ENCODE results near the gene FATE1.
"Not testable (repeated sequence)": the region's sequence is repeated elsewhere in the genome, so short reads cannot be mapped to it uniquely, and the experiment has no call there.

The FATE1 gene, protein sequence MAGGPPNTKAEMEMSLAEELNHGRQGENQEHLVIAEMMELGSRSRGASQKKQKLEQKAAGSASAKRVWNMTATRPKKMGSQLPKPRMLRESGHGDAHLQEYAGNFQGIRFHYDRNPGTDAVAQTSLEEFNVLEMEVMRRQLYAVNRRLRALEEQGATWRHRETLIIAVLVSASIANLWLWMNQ

DNA sequence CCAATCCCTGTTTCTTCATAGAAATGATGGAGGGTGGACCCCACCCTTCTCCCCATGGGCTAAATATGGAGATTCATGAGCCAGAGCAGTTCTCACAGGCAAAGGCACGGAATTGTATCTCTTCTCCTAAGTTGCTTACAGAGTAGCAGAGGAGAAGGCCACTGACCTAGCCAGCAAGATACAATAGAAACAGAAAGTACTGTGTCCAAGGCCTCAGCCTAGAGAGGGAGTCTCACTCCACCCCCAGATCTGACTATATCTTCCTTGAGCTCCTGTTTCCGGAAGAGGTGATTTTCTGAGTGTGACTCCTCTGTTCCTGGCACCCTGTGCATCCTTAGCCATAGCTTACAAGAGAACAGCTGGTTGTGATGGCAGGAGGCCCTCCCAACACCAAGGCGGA lies at the start of gene FATE1:
FATE1 (plus strand) TSS at position 284 of the 400 bp plus-strand sequence; CDS start at position 369, 85 bp downstream.
- DNase-seq, result no peak

DNA sequence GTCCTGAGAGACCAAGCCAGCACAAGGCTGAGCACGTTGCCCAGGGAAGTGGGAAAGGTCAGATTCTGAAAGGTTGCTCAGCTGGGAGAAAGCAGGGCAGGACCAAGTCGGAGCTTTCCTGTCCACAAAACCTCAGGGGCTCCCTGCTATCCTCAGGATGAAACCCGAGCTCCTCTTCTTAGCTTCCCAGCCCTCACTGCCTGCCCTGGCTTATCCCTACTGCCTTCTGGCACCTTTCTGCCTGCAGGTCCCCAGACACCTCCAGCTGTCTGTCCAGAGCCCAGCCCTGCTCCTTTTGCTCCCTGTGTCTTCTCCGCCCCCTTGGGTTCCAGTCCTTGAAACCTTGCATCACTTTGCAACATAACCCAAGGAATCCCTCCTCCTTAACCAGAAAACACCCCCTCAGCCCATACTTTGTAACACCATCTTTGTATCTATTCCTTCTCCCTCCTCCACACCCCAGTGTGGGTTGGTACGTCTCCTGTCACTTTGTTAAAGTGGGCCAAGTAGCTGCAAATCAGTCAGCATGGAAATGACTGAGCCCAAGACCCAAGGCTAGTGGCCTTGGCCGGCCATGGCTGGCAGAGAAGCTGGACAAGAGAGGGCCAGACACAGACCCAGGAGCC lies 40.6 kb upstream of the FATE1 start:
- no peak for DNase-seq

DNA sequence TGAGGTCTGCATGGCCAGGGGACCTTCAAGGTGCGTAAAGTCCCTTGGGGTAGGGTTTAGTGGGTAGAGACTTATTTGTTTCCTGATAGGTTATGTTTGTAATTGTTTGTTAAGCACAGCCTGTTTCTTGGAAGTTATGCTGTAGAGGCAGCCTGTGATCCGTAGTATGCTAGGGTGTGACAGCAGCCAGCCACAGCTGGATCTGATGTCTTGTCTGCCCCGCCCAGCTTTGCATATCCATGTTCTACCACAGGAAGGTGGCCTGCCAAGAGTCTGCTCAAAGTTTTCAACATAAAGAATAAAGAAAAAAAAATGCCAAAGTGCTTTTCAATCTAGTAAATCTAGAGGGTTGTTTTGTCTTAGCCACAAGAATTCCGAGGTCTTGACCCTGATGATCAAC lies 39.6 kb upstream of the FATE1 start:
- DNase-seq, result no peak

DNA sequence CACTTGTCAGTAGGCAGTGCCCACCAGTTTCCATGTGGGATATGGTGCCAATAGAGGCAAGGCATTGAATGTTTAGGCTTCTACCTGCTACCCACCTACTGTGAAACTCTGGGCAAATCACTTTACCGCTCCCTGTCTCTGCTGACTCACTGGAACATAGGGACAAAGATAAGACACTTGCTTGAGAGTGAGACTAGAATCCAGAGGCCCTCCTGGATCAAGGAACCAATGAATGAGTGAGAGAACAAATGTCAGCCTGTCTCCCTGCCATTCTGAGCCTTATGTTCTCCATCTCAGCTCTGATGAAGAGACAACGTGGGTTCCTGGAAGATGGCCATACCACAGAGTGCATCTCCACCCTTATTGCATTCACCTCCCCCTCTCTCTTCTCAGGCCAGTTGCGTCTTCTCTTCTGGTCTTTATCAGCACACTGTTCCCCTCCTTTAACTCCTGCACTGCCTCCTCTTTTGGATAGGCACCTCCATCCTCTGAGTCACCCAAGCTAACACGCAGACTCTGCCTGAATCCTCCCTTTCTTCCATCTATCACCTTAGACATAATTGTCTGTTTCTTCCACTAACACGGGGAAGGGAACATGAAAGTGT lies 35.9 kb upstream of the FATE1 start:
- DNase-seq, result no peak

DNA sequence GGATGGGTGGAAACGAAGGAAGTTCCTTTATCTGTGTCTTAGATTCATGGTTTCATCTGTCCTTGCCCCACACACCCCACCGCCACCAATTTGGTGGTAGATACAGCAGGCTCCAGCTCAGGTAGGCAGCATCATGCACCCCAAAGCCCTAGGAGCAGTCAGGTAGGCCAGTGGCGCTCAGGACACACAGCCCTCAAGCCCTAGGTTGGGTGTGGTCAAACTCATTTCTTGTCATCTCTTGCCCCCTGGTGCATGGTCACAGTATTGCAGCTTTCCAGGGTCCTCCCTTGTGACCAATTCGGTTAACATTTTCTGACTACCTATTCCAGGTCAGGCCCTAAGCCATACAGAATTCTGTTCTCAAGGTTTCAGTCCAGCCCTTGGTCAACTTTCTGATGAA lies 35.0 kb upstream of the FATE1 start:
- DNase-seq, result peak; percentile 34

DNA sequence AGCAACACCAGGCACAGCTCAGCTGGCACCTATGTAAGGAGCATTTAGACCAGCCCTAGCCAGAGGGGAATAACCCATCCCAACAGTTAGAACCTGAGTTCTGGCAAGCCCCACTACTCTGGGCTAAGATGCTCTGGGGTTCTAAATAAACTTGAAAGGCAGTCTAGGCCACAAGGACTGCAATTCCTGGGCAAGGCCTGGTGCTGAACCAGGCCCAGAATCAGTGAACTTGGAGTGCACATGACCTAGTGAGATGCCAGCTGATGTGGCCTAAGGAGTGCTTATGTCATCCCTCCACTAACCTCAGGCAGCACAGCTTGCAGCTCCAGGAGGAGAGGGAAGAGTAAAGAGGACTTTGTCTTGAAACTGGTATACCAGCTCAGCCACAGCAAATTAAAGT lies 28.2 kb upstream of the FATE1 start:
- no peak for DNase-seq

DNA sequence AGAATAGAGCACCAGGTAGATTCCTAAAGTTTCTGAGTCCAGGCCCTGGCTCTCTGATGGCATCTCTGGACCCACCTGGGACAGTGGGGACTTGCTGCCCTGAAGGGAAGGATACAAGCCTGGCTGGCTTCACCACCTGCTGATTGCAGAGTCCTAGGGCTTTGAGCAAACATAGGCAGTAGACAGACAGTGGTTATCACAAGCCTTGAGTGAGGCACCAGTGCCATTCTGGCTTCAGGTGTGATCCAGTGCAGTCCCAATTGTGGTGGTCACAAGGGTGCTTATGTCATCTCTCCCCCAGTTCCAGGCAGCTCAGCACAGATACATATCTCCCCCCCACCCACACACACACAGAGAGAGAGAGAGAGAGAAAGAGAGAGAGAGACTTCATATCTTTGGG lies 27.1 kb upstream of the FATE1 start:
- no peak for DNase-seq

DNA sequence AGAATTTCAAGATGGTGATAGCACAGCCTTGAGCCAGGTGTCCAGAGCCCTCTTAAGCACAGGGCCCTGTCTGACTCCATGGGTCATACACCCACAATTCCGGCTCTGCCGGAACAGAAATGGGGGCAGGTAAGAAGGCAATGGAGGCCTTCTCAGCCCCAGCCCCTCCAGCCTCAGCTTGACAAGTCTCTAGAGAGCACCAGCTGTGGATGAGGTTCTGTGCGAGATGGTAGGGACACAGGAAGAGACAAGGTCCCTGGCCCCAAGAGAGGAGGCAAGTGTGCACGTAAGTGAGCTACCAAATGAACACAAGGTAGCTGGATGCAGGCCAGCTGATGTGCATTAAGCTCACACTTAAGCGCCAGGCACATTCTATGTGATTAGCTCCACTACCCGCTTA lies 23.0 kb upstream of the FATE1 start:
- DNase-seq, result no peak

DNA sequence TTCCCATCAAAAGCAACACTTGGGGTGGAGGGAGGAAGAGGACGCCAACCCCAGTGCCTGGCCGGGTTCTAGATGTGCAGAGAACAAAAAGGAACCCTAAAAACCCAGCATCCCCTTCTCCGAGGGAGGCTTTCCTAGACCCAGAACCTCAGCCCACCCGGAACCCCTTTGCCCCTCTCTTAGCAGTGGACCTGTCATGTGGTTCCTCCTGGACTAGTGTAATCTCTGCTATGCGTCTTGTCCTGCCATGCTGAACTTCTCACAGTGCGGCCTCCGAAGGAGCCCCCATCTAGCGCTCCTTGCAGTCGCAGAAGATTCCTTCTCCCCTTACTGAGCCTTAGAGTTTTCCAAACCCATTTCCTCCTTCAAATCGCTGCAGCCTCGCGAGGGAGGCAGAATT lies 21.7 kb upstream of the FATE1 start:
- DNase-seq, result no peak

DNA sequence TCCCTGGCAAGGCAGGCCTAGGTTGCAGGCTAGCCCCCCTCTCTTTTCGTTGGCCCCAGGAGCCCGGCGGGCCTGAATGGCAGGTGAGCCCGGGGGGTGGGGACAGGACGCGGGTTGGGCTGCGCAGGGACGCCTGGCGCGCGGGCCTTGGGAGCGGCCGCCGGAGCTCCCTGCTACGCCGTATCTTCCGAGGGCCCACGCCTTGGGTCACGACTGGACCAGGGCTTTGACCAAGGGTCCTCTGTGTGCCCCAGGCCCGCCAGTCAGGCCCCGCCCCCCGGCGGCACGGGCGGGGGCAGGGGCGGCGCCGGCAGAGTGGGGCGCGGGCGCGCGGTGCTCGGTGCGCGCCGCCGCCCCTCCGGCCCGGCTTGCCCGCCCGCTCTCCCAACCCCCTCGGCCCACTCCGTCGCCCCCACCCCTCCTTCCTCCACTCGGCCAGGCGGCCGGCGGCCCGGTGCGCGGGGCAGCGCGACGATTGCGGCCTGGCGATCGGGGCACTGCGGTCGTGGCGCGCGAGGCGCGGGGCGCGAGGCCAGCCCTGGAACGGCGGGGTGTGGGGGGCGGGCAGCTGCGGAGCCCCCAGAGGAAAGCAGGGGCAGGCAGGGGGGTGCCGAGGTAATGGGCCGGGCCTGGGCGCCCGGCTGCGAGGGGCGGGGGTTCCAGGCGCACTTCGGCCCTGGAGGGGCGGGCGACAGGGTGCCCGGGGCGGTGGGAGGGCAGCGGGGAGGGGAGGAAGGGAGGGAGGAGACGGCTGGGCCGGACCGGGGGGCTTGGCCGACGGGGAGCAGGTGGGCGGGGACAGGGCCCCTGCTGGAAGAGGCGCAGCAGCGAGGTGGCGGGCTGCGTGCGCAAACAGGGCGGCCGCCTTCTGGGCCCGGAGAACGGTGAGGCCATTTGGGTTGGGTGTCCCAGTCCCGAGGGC lies 20.9 kb upstream of the FATE1 start, which contains the start of gene PRRG3:
PRRG3 (plus strand) TSS at position 798 of the 922 bp plus-strand sequence. CDS start 3,357 bp downstream, outside the sequence.
- no peak for DNase-seq

DNA sequence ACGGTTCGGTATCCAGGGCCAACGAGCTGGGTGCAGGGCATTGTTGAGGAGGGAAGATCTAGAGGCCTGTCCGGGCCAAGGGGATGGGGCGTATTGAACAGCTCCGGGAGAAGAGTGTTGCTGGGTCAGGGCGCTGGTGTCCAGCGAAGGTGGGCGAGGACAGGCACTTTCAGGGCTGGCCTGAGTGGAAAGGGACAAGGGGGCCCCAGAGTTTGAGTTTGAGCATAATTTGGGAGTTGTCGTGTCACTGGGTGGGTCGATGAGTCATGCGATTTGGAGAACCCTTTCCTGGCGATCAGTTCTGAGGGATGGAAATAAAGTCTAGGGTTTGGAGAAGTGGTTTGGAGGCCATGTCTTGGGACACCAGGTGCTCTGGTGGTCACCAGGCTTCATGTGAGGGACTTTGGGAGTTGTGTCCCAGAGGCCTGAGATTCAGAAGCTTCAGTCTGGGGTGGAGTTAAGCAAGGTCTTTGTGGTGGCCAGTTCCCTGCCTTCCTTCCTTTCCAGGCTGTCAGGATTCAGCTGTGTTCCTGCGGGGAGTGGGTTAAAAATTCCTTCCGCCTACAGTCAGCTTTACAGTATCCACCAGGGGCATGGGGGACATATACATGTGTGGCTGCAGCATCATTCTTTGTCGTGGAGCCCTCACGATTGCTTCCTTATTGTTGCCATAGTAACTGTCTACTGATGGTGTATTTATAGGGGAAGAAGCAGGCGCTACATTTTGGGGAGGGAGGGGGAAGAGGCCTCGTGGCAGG lies 20.1 kb upstream of the FATE1 start:
- DNase-seq, result no peak

DNA sequence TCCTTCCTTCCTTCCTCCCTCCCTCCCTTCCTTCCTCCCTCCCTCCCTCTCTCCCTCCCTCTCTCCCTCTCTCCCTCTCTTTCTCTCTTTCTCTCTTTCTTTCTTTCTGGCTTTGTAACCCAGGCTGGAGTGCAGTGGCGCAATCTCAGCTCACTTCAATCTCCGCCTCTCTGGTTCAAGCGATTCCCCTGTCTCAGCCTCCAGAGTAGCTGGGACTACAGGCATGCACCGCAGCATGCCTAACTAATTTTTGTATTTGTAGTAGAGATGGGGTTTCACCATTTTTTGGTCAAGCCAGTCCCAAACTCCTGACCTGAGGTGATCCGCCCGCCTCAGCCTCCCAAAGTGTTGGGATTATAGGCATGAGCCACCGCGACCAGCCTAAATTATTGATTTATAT lies 18.8 kb upstream of the FATE1 start:
- not testable (repeated sequence) for DNase-seq

DNA sequence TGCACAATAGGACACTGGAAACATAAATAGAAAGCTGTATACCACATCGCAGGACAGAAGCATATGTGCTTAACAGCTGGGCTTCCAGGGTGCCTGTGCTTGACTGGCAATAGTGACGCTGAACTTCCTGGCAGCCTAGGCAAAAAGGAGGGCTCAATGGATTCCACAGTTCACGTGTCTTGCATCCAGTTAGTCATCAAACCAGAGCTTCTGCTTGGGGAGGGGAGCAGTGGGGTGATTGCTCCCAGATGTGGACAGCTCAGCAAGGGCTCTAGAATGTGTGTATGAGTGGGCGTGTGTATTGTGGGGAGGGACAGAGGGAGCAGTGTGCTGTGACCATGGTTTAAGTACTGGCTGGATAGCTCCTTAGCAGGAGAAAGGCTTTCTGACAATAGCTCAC lies 18.3 kb upstream of the FATE1 start:
- no peak for DNase-seq

DNA sequence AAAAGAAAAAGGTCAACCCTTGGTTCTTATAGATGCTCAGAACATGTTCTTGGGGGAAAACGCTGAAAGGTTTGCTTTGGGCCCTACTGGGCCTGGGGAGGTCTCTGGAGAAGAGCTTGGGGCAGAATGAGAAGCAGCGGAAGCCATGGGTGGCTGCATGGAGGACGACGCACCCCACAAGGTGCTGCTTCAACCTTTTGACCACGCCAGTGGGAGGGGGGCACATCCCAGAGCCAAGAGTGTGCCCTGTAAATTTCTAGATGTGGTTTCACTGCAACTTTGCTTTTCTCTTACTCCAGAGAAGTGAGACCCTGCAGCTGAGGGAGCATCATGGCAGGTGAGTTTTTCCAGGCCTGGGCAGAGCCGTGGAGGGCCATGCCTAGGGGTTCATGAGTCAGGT lies 17.4 kb upstream of the FATE1 start:
- DNase-seq, result no peak

DNA sequence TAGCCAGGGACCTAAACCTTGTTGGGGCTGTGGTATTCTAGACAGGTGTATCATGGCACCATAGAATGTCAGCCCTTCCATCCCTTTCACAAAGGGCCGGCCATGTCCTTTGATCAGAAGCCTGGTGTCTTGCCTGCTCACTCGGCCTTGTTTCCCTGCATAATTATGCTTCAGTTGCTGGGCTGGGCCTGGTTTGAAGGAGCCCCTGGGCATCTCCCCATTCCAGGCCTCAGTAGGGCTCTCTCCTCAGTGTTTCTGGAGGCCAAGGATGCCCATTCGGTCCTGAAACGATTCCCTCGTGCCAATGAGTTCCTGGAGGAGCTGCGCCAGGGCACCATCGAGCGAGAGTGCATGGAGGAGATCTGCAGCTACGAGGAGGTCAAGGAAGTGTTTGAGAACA lies 16.1 kb upstream of the FATE1 start:
- DNase-seq, result no peak

DNA sequence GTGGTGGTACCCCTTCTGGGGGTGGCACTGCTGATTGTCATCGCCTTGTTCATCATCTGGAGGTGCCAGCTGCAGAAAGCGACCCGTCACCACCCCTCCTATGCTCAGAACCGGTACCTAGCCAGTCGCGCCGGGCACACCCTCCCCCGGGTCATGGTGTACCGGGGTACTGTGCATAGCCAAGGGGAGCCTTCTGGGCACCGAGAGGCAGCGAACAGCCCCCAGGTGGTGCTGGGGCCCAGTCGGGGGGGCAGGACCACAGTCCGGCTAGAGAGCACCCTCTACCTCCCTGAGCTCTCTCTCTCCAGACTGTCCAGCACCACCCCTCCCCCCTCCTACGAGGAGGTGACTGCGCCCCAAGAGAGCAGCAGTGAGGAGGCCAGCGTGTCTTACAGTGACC lies 15.3 kb upstream of the FATE1 start:
- no peak for DNase-seq

DNA sequence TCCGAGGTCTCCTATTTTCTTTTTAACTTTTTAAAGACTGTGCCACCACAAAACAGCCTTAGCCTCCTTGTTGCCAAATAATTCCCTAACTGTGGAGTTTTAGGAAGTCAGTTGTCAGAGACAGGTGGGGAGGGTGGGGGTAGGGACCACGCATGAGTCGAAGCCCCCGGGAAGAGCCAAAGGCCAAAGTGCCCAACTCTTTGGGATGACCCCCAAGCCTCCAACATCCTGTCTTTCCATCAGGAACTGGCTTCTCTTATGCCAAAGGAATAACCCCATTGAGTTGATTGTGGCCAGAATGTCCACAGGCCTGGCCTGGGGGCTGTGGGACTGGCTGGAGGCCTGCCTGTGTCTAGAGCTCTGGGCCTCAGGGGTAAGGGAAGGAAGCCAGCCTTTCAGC lies 14.8 kb upstream of the FATE1 start:
- no peak for DNase-seq

DNA sequence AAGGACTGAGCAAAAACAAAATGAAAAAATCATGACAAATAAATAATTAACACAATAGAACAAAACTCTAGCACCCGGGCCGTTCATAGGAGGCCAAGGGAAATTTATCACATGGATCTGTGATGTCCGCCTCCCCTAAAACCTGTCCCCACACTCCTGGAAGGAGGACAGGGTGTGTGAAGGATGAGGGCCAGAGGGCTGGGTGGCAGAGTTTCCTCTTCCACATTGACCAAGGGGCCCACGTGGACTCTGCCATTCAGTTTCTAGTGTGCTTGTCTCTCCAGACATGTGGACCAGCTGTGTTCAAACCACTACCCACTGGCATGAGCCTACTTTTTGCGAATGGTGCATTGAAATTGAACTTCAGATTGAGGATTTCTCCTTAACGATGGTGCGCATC lies 14.3 kb upstream of the FATE1 start:
- no peak for DNase-seq

DNA sequence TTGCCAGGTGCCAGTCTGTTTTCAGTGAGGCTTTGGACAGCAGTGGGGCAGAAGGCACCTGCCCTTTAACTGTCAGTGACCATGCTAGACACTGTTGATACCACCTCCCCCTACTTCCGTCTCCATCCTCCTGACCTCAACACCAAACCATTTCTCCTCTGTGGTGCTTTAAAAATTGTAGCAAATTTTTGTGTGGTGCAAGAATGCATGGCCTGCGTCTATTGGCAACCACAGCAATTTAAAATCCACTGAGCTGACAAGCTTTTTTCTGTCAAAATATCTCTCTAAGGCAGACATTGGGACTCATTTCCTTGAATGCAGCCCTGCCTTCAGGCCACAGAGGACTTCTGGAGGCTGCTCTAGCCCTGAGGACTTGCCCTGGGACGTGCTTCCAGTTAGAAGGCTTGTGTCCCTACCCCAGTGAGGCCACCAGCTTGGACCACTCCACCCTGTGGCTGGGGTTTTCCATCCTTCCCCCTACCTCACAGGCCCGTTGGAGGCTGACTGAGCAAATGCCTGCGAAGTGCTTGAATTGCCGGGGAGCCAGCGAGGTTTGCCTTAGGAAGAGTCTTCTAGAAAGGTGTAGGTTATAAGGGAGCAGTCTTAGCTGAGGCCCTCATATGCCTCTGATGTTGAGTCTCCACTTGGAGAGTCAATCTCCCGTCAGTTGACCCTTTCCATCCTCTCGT lies 13.7 kb upstream of the FATE1 start:
- DNase-seq, result no peak

DNA sequence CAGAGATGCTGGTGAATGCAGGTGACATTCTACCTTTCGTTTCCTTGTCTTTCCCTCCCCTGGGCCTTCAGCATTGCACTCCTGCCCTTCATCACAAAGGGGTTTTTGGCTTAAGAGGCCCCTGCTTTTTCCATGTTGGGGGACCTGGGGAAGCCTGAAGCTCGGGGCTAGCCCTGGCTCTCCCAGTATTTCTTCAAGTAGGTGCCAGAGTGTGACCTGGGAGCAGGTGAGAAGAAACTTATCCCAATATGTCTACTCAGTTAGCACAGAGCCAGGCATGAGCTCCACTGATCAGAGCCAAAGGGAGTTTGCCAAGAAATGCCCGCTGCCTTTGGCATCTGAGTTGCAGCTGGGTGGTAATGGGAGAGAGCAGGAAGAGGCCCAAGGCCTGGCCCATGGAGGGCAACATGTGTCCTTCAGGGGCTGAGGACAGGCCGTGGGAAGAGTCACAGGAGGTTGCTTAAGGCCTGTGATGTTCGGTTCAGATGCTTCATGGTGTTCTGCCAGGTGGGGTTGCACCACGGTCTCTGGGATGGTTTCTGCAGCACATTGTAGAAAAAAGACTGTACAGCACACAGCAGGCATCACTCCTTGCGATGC lies 13.0 kb upstream of the FATE1 start:
- no peak for DNase-seq

DNA sequence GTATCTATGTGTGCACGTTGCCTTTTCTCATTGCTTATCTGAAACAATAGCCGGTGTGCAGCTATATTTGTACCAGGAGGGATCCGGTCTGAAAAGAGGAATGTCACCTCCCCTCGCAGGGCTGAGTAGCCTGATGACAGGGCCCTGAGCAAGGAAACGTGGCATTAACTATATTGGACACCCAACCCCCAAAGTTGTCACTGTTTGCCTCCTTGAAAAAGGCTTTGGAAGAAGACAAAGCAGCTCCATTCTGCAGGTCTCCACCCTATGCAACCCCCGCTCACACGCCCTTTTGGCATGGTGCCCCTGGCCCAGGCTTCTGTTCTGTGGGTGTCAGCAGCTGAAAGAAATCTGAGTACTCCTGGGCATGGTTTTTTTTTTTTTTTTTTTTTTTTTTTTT lies 12.3 kb upstream of the FATE1 start:
- no peak for DNase-seq

Data from suppressor macrophage treated with lipopolysaccharide for 4 hours (primary cell).